T47D (cell line): ENCODE data around the gene CROCC2.
A peak's percentile ranks its signal among the peaks of the same experiment; 100 is the strongest.

Experiments
- DNase-seq, 2 experiments: peaks; one replicate each; pipeline versions ENCODE4 v3.0.0 to v3.0.0-alpha.2; 2011 to 2012; ENCODE audit warnings: low read depth in 1 of 2, low spot score in 1 of 2
- JUND ChIP-seq: IDR thresholded peaks from 2 replicates; pipeline ENCODE4 v1.6.1; 2012; ENCODE audit warnings: low read depth
- in situ Hi-C: cut with HindIII; loops from 2 replicates; pipeline ENCODE4 v1.10.0; 2016; ENCODE audit warnings: low sequenced_read_pairs, low pct_unique_long_range_greater_than_20kb

CROCC2 gene

GRCh38 chr2:240935103-240935876, 29.2 kb downstream of the CROCC2 start:
- TF ChIP-seq JUND: no peak
- no peak for DNase-seq

GRCh38 chr2:240936106-240936505, 30.0 kb downstream of the CROCC2 start:
- in situ Hi-C loops: no loop called here
- no peak for TF ChIP-seq JUND
- no peak for DNase-seq

More at GRCh38 chr2:240935103-240935876, 29.2 kb downstream of the CROCC2 start:
- in situ Hi-C loops: no loop called here

- no peak for DNase-seq
- no peak for TF ChIP-seq JUND
- in situ Hi-C loops: no loop called here
These were observed 39.9 kb downstream of the CROCC2 start for GRCh38 chr2:240946046-240946445.

- in situ Hi-C loops: no loop called here
- TF ChIP-seq JUND: no peak
- DNase-seq: peak in 1 of 2 experiments; percentile 21
These were observed 40.5 kb downstream of the CROCC2 start for GRCh38 chr2:240946654-240947053.

- in situ Hi-C loops: no loop called here
- DNase-seq: no peak
- TF ChIP-seq JUND: no peak
These were observed 41.0 kb downstream of the CROCC2 start for GRCh38 chr2:240947176-240947575.

GRCh38 chr2:240947607-240948006, 41.5 kb downstream of the CROCC2 start:
- in situ Hi-C loops: no loop called here
- DNase-seq: no peak
- no peak for TF ChIP-seq JUND

GRCh38 chr2:240948086-240948485, 42.0 kb downstream of the CROCC2 start:
- DNase-seq: no peak
- in situ Hi-C loops: no loop called here
- no peak for TF ChIP-seq JUND

GRCh38 chr2:240948905-240949790, 43.0 kb downstream of the CROCC2 start:
- TF ChIP-seq JUND: no peak
- DNase-seq: no peak
- in situ Hi-C loops: no loop called here

GRCh38 chr2:240949791-240950705, 43.9 kb downstream of the CROCC2 start:
- no peak for DNase-seq
- TF ChIP-seq JUND: no peak
- in situ Hi-C loops: no loop called here

- DNase-seq: no peak
- in situ Hi-C loops: no loop called here
- no peak for TF ChIP-seq JUND
These were observed 45.0 kb downstream of the CROCC2 start for GRCh38 chr2:240951045-240951594.

GRCh38 chr2:240952496-240953246, 46.5 kb downstream of the CROCC2 start:
- no peak for DNase-seq
- in situ Hi-C loops: no loop called here
- TF ChIP-seq JUND: no peak
